HCT116 (cell line): ENCODE data around the gene GYPB. TPM values are rescaled to one million over a fixed set of nuclear protein-coding genes. Genes with fewer than 3 reads are reported as not detected.
"Not testable (repeated sequence)": the region's sequence is repeated elsewhere in the genome, so short reads cannot be mapped to it uniquely, and the experiment has no call there.

Experiments used
- ATAC-seq: fragments of 200-7000 bp; cut with Tn5 transposase; 2 replicates; pipeline ENCODE4 v1.9.1; 2020; ENCODE audit warnings: mild to moderate bottlenecking, moderate library complexity
- BruUV-seq: library from RNA; stranded (reverse); fragments of 400-500 nt; replicated peaks from 2 replicates; lab custom pipeline; 2021; lab: Mats Ljungman, UMichigan
- CTCF ChIA-PET: fragments of 300-600 bp; sonication (Branson Sonifier 250); formaldehyde crosslinking; loops from one replicate; lab custom pipeline; 2021; ENCODE audit warnings: antibody characterized with exemption; lab: Charles Lee
- POLR2A ChIA-PET: fragments of 300-600, 350-600 bp; sonication (Branson Sonifier 250); formaldehyde crosslinking; loops from one replicate; lab custom pipeline; 2021; ENCODE audit warnings: antibody characterized with exemption; lab: Charles Lee
- RAD21 ChIA-PET, 2 experiments: fragments of 300-600 bp; sonication (Branson Sonifier 250); formaldehyde crosslinking; loops; one replicate each; lab custom pipeline; 2023; ENCODE audit warnings: low total read pairs in 2 of 2; ENCODE audit not compliant: uncharacterized antibody in 2 of 2, unreplicated experiment in 2 of 2, low non-redundant PET in 1 of 2; lab: Charles Lee
- DNase-seq: peaks from one replicate; pipeline ENCODE4 v3.0.0-alpha.2; 2010; ENCODE audit warnings: low read depth, low spot score
- H2AFZ ChIP-seq: fragments of 200-600 bp; shearing (Covaris generic), sonication (generic); 2 replicates; pipeline ENCODE4 v1.6.1; 2017; ENCODE audit warnings: low read depth, mixed run types, mixed read lengths, antibody characterized with exemption, low read length; ENCODE audit not compliant: poor library complexity, severe bottlenecking
- H3K27ac ChIP-seq: 2 replicates; pipeline ENCODE4 v1.5.1; 2012; ENCODE audit warnings: low read depth, low read length
- H3K27me3 ChIP-seq: fragments of 200-600 bp; sonication (generic); 2 replicates; pipeline ENCODE4 v1.6.1; 2016; ENCODE audit warnings: mixed run types, low read length, mixed read lengths; ENCODE audit not compliant: insufficient read depth
- H3K36me3 ChIP-seq, 2 experiments: fragments of 200-500 bp in 1 of 2; fragments of 200-600 bp in 1 of 2; sonication (Bioruptor generic) in 1 of 2; sonication (generic) in 1 of 2; 2 replicates each; pipeline versions ENCODE4 v1.5.1 to v1.6.1; 2014 to 2016; ENCODE audit warnings: low read length in 2 of 2, inconsistent platforms in 1 of 2, mixed read lengths in 1 of 2, mixed run types in 1 of 2; ENCODE audit not compliant: insufficient read depth in 2 of 2, control insufficient read depth in 1 of 2
- H3K4me1 ChIP-seq, 2 experiments: fragments of 200-600 bp in 1 of 2; sonication (generic) in 1 of 2; 2 replicates each; pipeline versions ENCODE4 v1.5.1 to v1.6.1; 2012 to 2017; ENCODE audit warnings: low read length in 2 of 2, inconsistent platforms in 1 of 2, mild to moderate bottlenecking in 1 of 2, mixed read lengths in 1 of 2, mixed run types in 1 of 2, moderate library complexity in 1 of 2; ENCODE audit not compliant: insufficient read depth in 2 of 2, control insufficient read depth in 1 of 2
- H3K4me2 ChIP-seq: fragments of 200-600 bp; sonication (generic); 2 replicates; pipeline ENCODE4 v1.6.1; 2017; ENCODE audit warnings: mixed run types, low read length, mixed read lengths
- H3K4me3 ChIP-seq, 2 experiments: fragments of 200-600 bp in 1 of 2; sonication (generic) in 1 of 2; replicated peaks in 1 of 2; 2 replicates each; pipeline ENCODE4 v1.5.1; 2011 to 2016; ENCODE audit warnings: low read length in 2 of 2, control low read depth in 1 of 2, low read depth in 1 of 2, mild to moderate bottlenecking in 1 of 2, mixed read lengths in 1 of 2, mixed run types in 1 of 2
- H3K79me2 ChIP-seq: fragments of 200-600 bp; sonication (generic); 2 replicates; pipeline ENCODE4 v1.6.1; 2017; ENCODE audit warnings: mild to moderate bottlenecking, mixed run types, low read length, moderate library complexity, mixed read lengths; ENCODE audit not compliant: insufficient read depth
- H3K9ac ChIP-seq: fragments of 200-600 bp; sonication (generic); 2 replicates; pipeline ENCODE4 v1.6.1; 2016; ENCODE audit warnings: low read length, mixed read lengths
- H3K9me2 ChIP-seq: fragments of 200-600 bp; sonication (generic), shearing (Covaris generic); 2 replicates; pipeline ENCODE4 v1.6.1; 2017; ENCODE audit warnings: mixed run types, mild to moderate bottlenecking, moderate library complexity; ENCODE audit not compliant: insufficient read depth
- H3K9me3 ChIP-seq, 2 experiments: fragments of 200-500 bp in 1 of 2; fragments of 200-600 bp in 1 of 2; sonication (Bioruptor generic) in 1 of 2; sonication (generic) in 1 of 2; 2 replicates each; pipeline ENCODE4 v1.6.1; 2014 to 2017; ENCODE audit warnings: low read length in 2 of 2, mixed read lengths in 2 of 2, inconsistent platforms in 1 of 2, low read depth in 1 of 2, mild to moderate bottlenecking in 1 of 2, mixed run types in 1 of 2, moderate library complexity in 1 of 2; ENCODE audit not compliant: control insufficient read depth in 1 of 2, insufficient read depth in 1 of 2
- H4K20me1 ChIP-seq: fragments of 200-600 bp; sonication (generic), shearing (Covaris generic); 2 replicates; pipeline ENCODE4 v1.6.1; 2017; ENCODE audit warnings: mixed run types, mild to moderate bottlenecking, moderate library complexity; ENCODE audit not compliant: insufficient read depth
- intact Hi-C: fragments of 100-400 bp; cut with micrococcal nuclease; formaldehyde crosslinking; loops from 2 replicates; pipeline ENCODE4 v1.10.0; 2022
- total RNA-seq: library from RNA; stranded (reverse); gene quantifications from one replicate; pipeline ENCODE4 v1.2.1, GENCODE V29; 2021; ENCODE audit not compliant: unreplicated experiment

Gene GYPB
- total RNA-seq, 1 experiment from 2014 or later: not detected

DNA sequence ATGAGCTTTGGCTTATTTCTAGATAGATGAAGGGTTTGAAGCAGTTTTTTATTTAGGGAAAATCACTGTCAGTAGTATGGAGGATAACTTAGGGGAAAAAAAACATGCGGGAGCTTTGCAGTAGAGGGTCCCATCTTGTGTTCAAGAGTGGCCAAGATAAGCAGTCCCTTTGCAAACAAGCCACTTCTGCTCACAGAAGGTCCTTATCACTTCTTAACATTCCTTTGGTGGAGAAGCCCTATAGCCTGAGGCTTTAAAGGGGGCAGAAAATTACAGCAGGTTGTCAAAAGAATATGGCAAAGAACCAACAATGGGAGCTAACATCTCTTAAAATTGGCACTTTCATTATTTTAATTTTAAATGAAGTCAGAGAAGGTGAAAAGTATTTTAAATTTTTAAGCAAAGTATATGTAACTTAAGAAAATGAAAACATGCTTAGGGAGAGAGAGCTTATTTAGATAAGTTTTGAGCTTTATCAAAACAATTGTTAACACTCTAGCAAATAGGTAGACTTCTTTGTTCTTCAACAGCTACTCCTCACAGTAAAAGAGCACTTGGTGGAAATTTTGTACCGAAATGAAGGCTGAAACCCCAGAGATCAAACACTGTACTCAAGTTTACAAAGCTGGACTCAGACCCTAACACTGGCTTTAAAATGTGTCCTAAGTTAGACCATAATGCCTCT lies 15.8 kb downstream of the GYPB start:
- intact Hi-C loops, H2AFZ ChIP-seq, BruUV-seq, H3K9me3 ChIP-seq, ATAC-seq, H3K79me2 ChIP-seq, POLR2A ChIA-PET, H4K20me1 ChIP-seq, H3K9me2 ChIP-seq, H3K4me1 ChIP-seq, H3K9ac ChIP-seq, H3K4me2 ChIP-seq, DNase-seq, CTCF ChIA-PET, H3K36me3 ChIP-seq, H3K27ac ChIP-seq, H3K27me3 ChIP-seq, H3K4me3 ChIP-seq, RAD21 ChIA-PET: not testable (repeated sequence)

DNA sequence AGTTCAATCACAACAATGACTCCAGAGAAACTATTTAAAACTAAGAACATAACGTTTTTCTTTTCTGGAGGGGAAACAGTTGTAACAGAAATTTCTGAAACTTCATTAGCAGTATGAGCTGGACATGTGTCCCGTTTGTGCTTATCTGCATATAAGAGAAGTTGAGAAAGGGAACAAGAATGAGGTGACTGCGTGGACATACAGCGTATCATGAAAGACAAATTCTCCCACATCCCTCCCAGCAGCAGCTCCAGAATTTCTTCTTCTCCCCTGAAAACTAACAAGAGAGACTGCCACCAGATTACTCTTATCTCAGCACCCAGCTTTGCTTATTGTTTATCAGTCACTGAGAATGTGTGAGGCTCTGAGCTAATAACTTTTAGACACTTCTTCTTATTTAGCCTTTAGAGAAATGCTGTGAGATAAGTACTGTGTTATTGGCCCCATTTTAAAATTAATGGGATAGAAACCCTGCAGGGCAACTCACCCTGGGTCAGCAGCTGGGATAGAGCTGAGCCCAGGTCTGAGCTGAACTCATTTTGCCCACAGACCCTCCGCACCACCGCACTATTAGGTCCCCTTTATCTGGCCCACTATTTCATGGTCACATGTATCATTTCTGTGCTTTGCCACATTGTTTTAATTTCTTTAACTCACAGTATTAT lies 18.7 kb downstream of the GYPB start:
- POLR2A ChIA-PET, RAD21 ChIA-PET: not testable (repeated sequence)

DNA sequence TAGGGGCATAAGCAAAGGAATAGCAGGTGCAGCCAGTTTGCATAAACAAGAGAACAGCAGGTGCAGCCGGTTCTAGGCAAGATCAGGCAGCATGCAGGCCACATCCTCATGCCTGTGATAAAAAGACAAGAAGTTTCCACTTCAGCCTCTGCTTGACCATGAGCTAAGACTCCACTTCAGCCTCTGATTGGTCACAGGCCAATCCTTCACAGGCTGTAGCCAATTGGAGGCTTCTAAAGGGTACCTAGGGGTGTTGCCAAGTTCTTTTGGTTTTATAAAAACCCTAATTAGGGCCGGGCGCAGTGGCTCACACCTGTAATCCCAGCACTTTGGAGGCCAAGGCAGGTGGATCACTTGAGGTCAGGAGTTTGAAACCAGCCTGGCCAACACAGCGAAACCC lies 23.0 kb downstream of the GYPB start:
- intact Hi-C loops, RAD21 ChIA-PET, BruUV-seq: not testable (repeated sequence)

More for the DNA sequence above, 18.7 kb downstream of the GYPB start:
- DNase-seq, H2AFZ ChIP-seq, CTCF ChIA-PET, H3K9me3 ChIP-seq, ATAC-seq, BruUV-seq, H3K9me2 ChIP-seq, H3K4me3 ChIP-seq, H3K9ac ChIP-seq, H3K27ac ChIP-seq, H3K4me2 ChIP-seq, H3K4me1 ChIP-seq, H3K79me2 ChIP-seq, H4K20me1 ChIP-seq, intact Hi-C loops, H3K36me3 ChIP-seq, H3K27me3 ChIP-seq: not testable (repeated sequence)

DNA sequence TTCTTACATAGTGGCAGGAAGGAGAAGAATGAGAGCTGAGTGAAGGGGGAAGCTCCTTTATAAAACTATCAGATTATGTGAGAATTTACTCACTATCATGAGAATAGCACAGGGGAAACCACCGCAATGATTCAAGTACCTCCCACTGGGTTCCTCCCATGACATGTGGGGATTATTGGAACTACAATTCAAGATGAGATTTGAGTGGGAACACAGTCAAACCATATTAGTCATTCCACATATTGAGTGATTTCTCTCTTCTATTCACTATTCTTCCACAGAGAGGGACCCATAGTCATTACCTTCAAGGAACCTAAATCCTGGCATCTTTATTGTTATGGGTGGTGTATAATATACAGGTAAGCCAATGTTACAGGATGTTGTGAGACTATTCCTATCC lies 27.4 kb downstream of the GYPB start:
- H3K79me2 ChIP-seq, H3K9ac ChIP-seq, DNase-seq, H3K9me3 ChIP-seq, BruUV-seq, CTCF ChIA-PET, H2AFZ ChIP-seq, ATAC-seq, H3K4me1 ChIP-seq, H3K27me3 ChIP-seq, H4K20me1 ChIP-seq, RAD21 ChIA-PET, H3K4me2 ChIP-seq, H3K4me3 ChIP-seq, H3K9me2 ChIP-seq, H3K36me3 ChIP-seq, POLR2A ChIA-PET, H3K27ac ChIP-seq, intact Hi-C loops: not testable (repeated sequence)

More for the DNA sequence above, 23.0 kb downstream of the GYPB start:
- CTCF ChIA-PET, H3K9me3 ChIP-seq, H3K4me1 ChIP-seq, DNase-seq, H3K4me3 ChIP-seq, H3K36me3 ChIP-seq, H4K20me1 ChIP-seq, H3K79me2 ChIP-seq, H2AFZ ChIP-seq, H3K9ac ChIP-seq, H3K27ac ChIP-seq, H3K4me2 ChIP-seq, H3K9me2 ChIP-seq, POLR2A ChIA-PET, H3K27me3 ChIP-seq, ATAC-seq: not testable (repeated sequence)
